Neuronal stem cell (in vitro differentiated cells): ENCODE measurements around the gene KRT79.

Experiments
- DNase-seq: peaks from one replicate; pipeline ENCODE4 v3.0.0-alpha.2; 2013; ENCODE audit warnings: low spot score
- H2AFZ ChIP-seq: one replicate; pipeline ENCODE4 v1.6.1; 2013; ENCODE audit warnings: mild to moderate bottlenecking, low read length, inconsistent platforms
- H2AK5ac ChIP-seq: 2 replicates; pipeline ENCODE4 v1.6.1; 2013; ENCODE audit warnings: low read depth, mild to moderate bottlenecking, inconsistent platforms, low read length, moderate library complexity, mixed read lengths
- H2BK120ac ChIP-seq: 2 replicates; pipeline ENCODE4 v1.6.1; 2013; ENCODE audit warnings: low read depth, mild to moderate bottlenecking, inconsistent platforms, low read length, moderate library complexity, mixed read lengths
- H2BK12ac ChIP-seq: one replicate; pipeline ENCODE4 v1.6.1; 2013; ENCODE audit warnings: low read length, inconsistent platforms
- H2BK15ac ChIP-seq: 2 replicates; pipeline ENCODE4 v1.6.1; 2013; ENCODE audit warnings: mild to moderate bottlenecking, low read length, inconsistent platforms, mixed read lengths
- H2BK5ac ChIP-seq: one replicate; pipeline ENCODE4 v1.6.1; 2013; ENCODE audit warnings: inconsistent platforms, mild to moderate bottlenecking, low read length, moderate library complexity
- H3K14ac ChIP-seq: one replicate; pipeline ENCODE4 v1.6.1; 2013; ENCODE audit warnings: low read length, inconsistent platforms
- H3K18ac ChIP-seq: 2 replicates; pipeline ENCODE4 v1.6.1; 2013; ENCODE audit warnings: low read length, inconsistent platforms
- H3K23ac ChIP-seq: 2 replicates; pipeline ENCODE4 v1.6.1; 2013; ENCODE audit warnings: low read depth, mild to moderate bottlenecking, mixed read lengths, low read length, inconsistent platforms; ENCODE audit not compliant: poor library complexity
- H3K27ac ChIP-seq: replicated peaks from 3 replicates; pipeline ENCODE4 v1.5.1; 2013; ENCODE audit warnings: low read length, inconsistent platforms
- H3K27me3 ChIP-seq, 3 experiments: 2 replicates each; pipeline ENCODE4 v1.6.1; 2013; ENCODE audit warnings: low read length in 3 of 3, mild to moderate bottlenecking in 2 of 3, inconsistent platforms in 1 of 3, low read depth in 1 of 3, mixed read lengths in 1 of 3, moderate library complexity in 1 of 3; ENCODE audit not compliant: control insufficient read depth in 3 of 3, insufficient read depth in 3 of 3
- H3K36me3 ChIP-seq, 2 donors: replicated peaks in 1 of 2; 2 replicates each; pipeline ENCODE4 v1.6.1; 2013; ENCODE audit warnings: low read length in 2 of 2; ENCODE audit not compliant: control insufficient read depth in 2 of 2, insufficient read depth in 2 of 2
- H3K4ac ChIP-seq: 2 replicates; pipeline ENCODE4 v1.6.1; 2013; ENCODE audit warnings: inconsistent platforms, mild to moderate bottlenecking, low read length, moderate library complexity
- H3K4me1 ChIP-seq, 2 donors: 1 replicate in 1 of 2; 2 replicates in 1 of 2; pipeline ENCODE4 v1.6.1; 2013; ENCODE audit warnings: low read length in 2 of 2, low read depth in 1 of 2; ENCODE audit not compliant: control insufficient read depth in 2 of 2, insufficient read depth in 1 of 2
- H3K4me2 ChIP-seq: one replicate; pipeline ENCODE4 v1.6.1; 2013; ENCODE audit warnings: mild to moderate bottlenecking, low read length, inconsistent platforms; ENCODE audit not compliant: insufficient read depth, poor library complexity, severe bottlenecking
- H3K4me3 ChIP-seq, 2 donors: 2 replicates each; pipeline ENCODE4 v1.5.1; 2013; ENCODE audit warnings: low read length in 2 of 2, mild to moderate bottlenecking in 2 of 2, inconsistent platforms in 1 of 2, moderate library complexity in 1 of 2
- H3K79me1 ChIP-seq: one replicate; pipeline ENCODE4 v1.6.1; 2013; ENCODE audit warnings: low read depth, mild to moderate bottlenecking, inconsistent platforms, low read length, moderate library complexity
- H3K9ac ChIP-seq: one replicate; pipeline ENCODE4 v1.6.1; 2013; ENCODE audit warnings: mild to moderate bottlenecking, low read depth, low read length, inconsistent platforms; ENCODE audit not compliant: poor library complexity
- H3K9me3 ChIP-seq, 2 donors: replicated peaks in 1 of 2; 2 replicates each; pipeline versions ENCODE3 to v1.6.1; 2013; ENCODE audit warnings: low read length in 2 of 2, mild to moderate bottlenecking in 2 of 2, inconsistent platforms in 1 of 2, low read depth in 1 of 2, mixed read lengths in 1 of 2, moderate library complexity in 1 of 2; ENCODE audit not compliant: control insufficient read depth in 2 of 2, insufficient read depth in 1 of 2
- H4K8ac ChIP-seq: one replicate; pipeline ENCODE4 v1.6.1; 2013; ENCODE audit warnings: low read depth, mild to moderate bottlenecking, inconsistent platforms, low read length, moderate library complexity
- H4K91ac ChIP-seq: one replicate; pipeline ENCODE4 v1.6.1; 2013; ENCODE audit warnings: low read length, low read depth, mild to moderate bottlenecking, inconsistent platforms; ENCODE audit not compliant: poor library complexity
- WGBS, 2 donors: extraction: QIAGEN DNeasy Blood & Tissue Kit; methylation state at CpG; one replicate each; pipeline ENCODE4 v1.1.7; 2013; ENCODE audit warnings: missing lambda C conversion rate in 2 of 2, mixed read lengths in 1 of 2; ENCODE audit not compliant: insufficient read length in 2 of 2, insufficient replicate concordance in 1 of 2; ENCODE audit errors: extremely low coverage in 2 of 2; 5-methylcytosine and 5-hydroxymethylcytosine counted together

The KRT79 gene

DNA sequence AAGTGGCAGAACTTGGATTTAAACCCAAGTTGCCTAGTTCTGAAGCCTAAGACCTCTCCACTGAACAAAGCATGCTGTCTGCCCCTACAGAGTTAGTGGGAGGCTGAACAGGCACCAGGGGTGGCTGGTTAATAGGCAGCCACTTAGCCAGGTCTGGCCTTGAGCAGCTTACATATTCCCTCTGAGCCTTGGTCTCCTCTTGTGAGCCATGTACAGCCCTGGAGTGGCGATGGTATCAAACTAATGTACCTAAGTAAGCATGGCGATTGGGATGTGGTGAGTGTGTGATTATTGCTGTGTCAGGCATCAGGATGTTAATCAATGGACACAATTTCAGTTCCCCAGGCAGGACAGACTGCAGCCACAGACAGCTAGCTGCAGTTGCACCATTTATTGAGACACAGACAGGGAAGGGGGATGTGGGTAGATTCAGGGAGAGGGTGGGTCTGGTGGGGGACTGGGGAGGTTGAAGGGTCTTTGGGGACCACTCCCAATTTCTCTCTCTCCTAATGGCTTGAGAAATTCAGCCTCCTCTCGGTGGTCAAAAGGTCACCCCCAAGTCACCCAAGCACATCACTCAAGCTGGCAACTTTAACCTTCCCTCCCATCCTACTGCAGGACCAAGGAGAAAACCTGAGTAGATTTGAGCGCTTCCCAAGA, 12.9 kb downstream of the KRT79 start:
- peak overlapping the region; percentile 64 for H2AK5ac ChIP-seq
- no peak overlapping the region for H4K91ac ChIP-seq
- no peaks in the 10 kb centered on the region for H3K9me3 ChIP-seq
- no peak overlapping the region for H3K4me2 ChIP-seq
- no peak overlapping the region for H3K14ac ChIP-seq
- no peak overlapping the region for H4K8ac ChIP-seq
- H3K4me3 ChIP-seq: no peak overlapping the region
- H3K4me1 ChIP-seq: peaks cover 0 to 25% of the 10 kb centered on the region in 2 donors
- H3K27me3 ChIP-seq: peaks cover 0 to 18% (median 0%) of the 10 kb centered on the region in 3 experiments
- H3K18ac ChIP-seq: peak overlapping the region; percentile 61
- no peak overlapping the region for H2BK5ac ChIP-seq
- no peak overlapping the region for H3K27ac ChIP-seq
- H3K9ac ChIP-seq: no peak overlapping the region
- no peak for DNase-seq
- no peak overlapping the region for H2BK15ac ChIP-seq
- WGBS, 2 donors: no CpG with 5 or more reads among the region's 4 CpGs
- H3K4ac ChIP-seq: no peak overlapping the region
- no peak overlapping the region for H2AFZ ChIP-seq
- H2BK120ac ChIP-seq: no peak overlapping the region
- H2BK12ac ChIP-seq: no peak overlapping the region
- H3K23ac ChIP-seq: no peak overlapping the region
- H3K36me3 ChIP-seq: no peaks in the 10 kb centered on the region
- H3K79me1 ChIP-seq: no peaks in the 10 kb centered on the region

DNA sequence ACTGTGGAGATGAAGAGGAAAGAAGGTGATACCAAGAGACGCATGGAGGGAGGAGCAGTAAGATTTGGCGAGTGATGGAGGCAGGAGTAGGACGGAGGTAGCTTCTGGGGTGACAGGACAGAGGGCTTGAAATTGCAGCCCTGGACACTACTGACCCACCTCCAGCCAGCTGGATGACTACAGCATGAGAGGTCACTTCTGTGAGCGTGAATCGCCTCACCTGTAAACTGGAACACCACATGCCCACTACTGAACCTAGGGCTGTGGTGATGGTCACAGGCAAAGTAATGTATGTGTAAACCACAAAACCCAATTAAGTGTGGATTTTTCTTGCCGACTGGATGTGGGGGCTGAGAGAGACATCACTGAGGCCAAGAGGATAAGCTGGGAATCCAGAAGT, 13.6 kb downstream of the KRT79 start:
- Histone ChIP-seq H3K18ac (peak overlapping the region; percentile 6), H3K4me1 (peaks cover 0 to 25% of the 10 kb centered on the region in 2 donors), H3K27me3 (peaks cover 0 to 18% (median 0%) of the 10 kb centered on the region in 3 experiments), H2BK12ac (no peak overlapping the region), H3K27ac (no peak overlapping the region), H4K8ac (no peak overlapping the region), H3K14ac (no peak overlapping the region), H3K4me2 (no peak overlapping the region), H2BK120ac (no peak overlapping the region), H2AFZ (no peak overlapping the region), H2BK15ac (no peak overlapping the region), H2AK5ac (peak overlapping the region; percentile 30), H3K4ac (no peak overlapping the region), H4K91ac (no peak overlapping the region), H3K9ac (no peak overlapping the region), H3K9me3 (no peaks in the 10 kb centered on the region), H2BK5ac (no peak overlapping the region), H3K4me3 (no peak overlapping the region), H3K36me3 (no peaks in the 10 kb centered on the region), H3K23ac (no peak overlapping the region), H3K79me1 (no peaks in the 10 kb centered on the region)
- DNase-seq: no peak
- WGBS, 2 donors: no CpG with 5 or more reads among the region's 6 CpGs

DNA sequence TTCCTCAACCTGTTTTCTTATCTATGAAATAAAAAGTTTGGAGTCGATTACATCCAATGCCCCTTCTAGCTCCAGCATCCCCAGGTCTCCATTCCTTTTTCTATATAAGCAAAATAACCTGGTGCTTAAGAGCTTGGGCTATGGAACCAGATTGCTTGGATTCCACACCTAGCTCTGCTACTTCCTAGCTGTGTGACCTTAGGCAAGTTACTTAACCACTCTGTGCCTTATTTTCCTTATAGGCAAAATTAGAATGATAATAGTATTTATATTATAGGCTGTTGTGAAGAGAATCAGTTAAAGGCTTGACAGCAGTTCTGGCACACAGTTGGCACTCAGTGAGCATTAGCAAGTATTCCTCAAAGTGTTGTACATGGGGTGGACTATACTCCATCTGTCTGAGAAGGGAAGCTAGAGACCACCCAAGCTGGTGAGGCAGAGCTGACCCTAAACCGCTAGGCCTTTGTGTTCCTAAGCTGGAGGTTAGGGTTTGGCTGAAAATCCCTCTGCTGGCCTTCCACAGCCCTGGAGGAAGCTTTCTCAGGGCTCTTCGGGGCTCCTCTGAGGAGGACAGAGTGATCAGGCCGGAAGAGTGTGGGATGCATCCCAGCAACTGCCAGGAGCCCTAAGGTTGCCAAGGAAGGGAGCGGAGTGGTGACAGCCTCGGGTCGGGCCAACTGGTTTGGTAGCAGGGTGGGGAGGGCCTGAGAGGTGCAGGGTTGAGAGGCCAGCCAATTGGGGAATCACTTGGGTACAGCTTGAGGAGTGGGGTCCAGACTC, 14.2 kb downstream of the KRT79 start:
- Histone ChIP-seq H3K79me1 (no peaks in the 10 kb centered on the region), H3K27ac (no peak overlapping the region), H3K36me3 (no peaks in the 10 kb centered on the region), H3K9ac (no peak overlapping the region), H3K9me3 (no peaks in the 10 kb centered on the region), H3K23ac (no peak overlapping the region), H2AFZ (no peak overlapping the region), H3K4me2 (no peak overlapping the region), H3K18ac (peak overlapping the region; percentile 60), H3K4me1 (peaks cover 0 to 25% of the 10 kb centered on the region in 2 donors), H3K4me3 (no peak overlapping the region), H2BK12ac (peak overlapping the region; percentile 67), H3K14ac (no peak overlapping the region), H2BK5ac (no peak overlapping the region), H3K27me3 (peaks cover 0 to 18% (median 0%) of the 10 kb centered on the region in 3 experiments), H3K4ac (no peak overlapping the region), H4K8ac (no peak overlapping the region), H2BK120ac (no peak overlapping the region), H2BK15ac (no peak overlapping the region), H4K91ac (no peak overlapping the region), H2AK5ac (peak overlapping the region; percentile 30)
- no CpG with 5 or more reads among the region's 7 CpGs for WGBS, 2 donors
- DNase-seq: peak; percentile 37

DNA sequence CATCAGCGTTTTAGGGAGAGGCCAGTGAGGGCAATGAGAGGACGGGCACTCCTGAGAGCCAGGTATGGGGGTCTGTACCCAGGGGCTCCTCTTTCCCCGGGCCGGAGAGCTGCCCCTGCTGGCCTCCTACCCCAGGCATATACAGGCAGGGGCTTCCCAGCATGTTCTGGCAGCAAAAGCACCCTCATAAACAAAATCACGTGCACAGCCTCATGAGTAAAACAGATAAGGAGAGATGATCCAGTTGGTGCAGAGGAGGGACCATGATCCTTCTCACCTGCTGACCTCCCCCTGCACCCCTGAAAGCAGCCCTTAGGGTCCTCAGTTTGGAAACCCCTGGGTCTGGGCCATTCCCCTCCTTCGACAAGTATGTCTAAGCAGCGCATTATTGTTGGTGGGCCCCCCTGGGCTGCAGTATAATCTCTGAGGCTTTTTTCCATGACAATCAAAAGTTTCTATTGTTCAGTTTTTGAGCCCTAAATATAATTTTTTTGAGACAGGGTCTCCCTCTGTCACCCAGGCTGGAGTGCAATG, 15.2 kb downstream of the KRT79 start:
- peak overlapping the region; percentile 75 for H2AK5ac ChIP-seq
- H3K4me1 ChIP-seq: peaks cover 0 to 25% of the 10 kb centered on the region in 2 donors
- no peak overlapping the region for H2AFZ ChIP-seq
- no peak overlapping the region for H2BK120ac ChIP-seq
- WGBS, 2 donors: no CpG with 5 or more reads among the region's 7 CpGs
- DNase-seq: no peak
- no peak overlapping the region for H3K14ac ChIP-seq
- no peak overlapping the region for H4K8ac ChIP-seq
- no peaks in the 10 kb centered on the region for H3K36me3 ChIP-seq
- no peak overlapping the region for H2BK12ac ChIP-seq
- no peak overlapping the region for H2BK5ac ChIP-seq
- no peak overlapping the region for H2BK15ac ChIP-seq
- H3K18ac ChIP-seq: peak overlapping the region; percentile 25
- H4K91ac ChIP-seq: no peak overlapping the region
- no peaks in the 10 kb centered on the region for H3K9me3 ChIP-seq
- H3K4me2 ChIP-seq: no peak overlapping the region
- no peak overlapping the region for H3K4ac ChIP-seq
- no peak overlapping the region for H3K23ac ChIP-seq
- H3K4me3 ChIP-seq: no peak overlapping the region
- no peak overlapping the region for H3K9ac ChIP-seq
- H3K79me1 ChIP-seq: no peaks in the 10 kb centered on the region
- peaks cover 0 to 18% (median 0%) of the 10 kb centered on the region in 3 experiments for H3K27me3 ChIP-seq
- peak overlapping the region; percentile 65 for H3K27ac ChIP-seq
